Heart left ventricle (tissue), 16 donors: ENCODE measurements around the gene APOB. TPM values are rescaled to one million over a fixed set of nuclear protein-coding genes. Genes with fewer than 3 reads are reported as not detected.

ENCODE experiments used
- ATAC-seq, 4 donors: fragments of 200-7000 bp; cut with Tn5 transposase; one replicate each; pipeline ENCODE4 v1.9.1; 2020 to 2022; ENCODE audit warnings: moderate library complexity in 4 of 4, mild to moderate bottlenecking in 3 of 4, moderate number of reproducible peaks in 1 of 4
- DNase-seq, 5 donors: peaks; one replicate each; pipeline ENCODE4 v3.0.0-alpha.2; 2020
- H3K27ac ChIP-seq, 12 donors: fragments of 200-600 bp; sonication (generic) in 4 of 12; one replicate each; pipeline versions ENCODE4 v1.5.0 to v1.8.0; 2016 to 2022; ENCODE audit warnings: mild to moderate bottlenecking in 2 of 12
- H3K27me3 ChIP-seq, 9 donors: fragments of 200-600 bp; sonication (generic) in 2 of 9; one replicate each; pipeline versions ENCODE4 v1.5.1 to v1.8.0; 2016 to 2022; ENCODE audit warnings: mild to moderate bottlenecking in 3 of 9
- H3K36me3 ChIP-seq, 9 donors: fragments of 200-600 bp; sonication (generic) in 2 of 9; one replicate each; pipeline versions ENCODE4 v1.5.0 to v1.8.0; 2018 to 2022; ENCODE audit warnings: mild to moderate bottlenecking in 2 of 9
- H3K4me1 ChIP-seq, 12 donors: fragments of 200-600 bp; sonication (generic) in 4 of 12; one replicate each; pipeline versions ENCODE4 v1.5.0 to v1.8.0; 2016 to 2022; ENCODE audit warnings: mild to moderate bottlenecking in 3 of 12
- H3K4me3 ChIP-seq, 12 donors: fragments of 200-600 bp; sonication (generic) in 4 of 12; one replicate each; pipeline versions ENCODE4 v1.5.0 to v1.8.0; 2017 to 2022; ENCODE audit warnings: mild to moderate bottlenecking in 9 of 12, moderate library complexity in 4 of 12
- H3K9me3 ChIP-seq, 12 donors: fragments of 200-600 bp; sonication (generic) in 4 of 12; one replicate each; pipeline versions ENCODE4 v1.5.0 to v1.8.0; 2016 to 2022; ENCODE audit warnings: mild to moderate bottlenecking in 1 of 12
- POLR2A ChIP-seq, 2 donors: fragments of 450-650 bp; IDR thresholded peaks; one replicate each; pipeline ENCODE4 v1.6.1; 2017; ENCODE audit warnings: antibody characterized with exemption in 2 of 2, mild to moderate bottlenecking in 2 of 2, moderate library complexity in 2 of 2
- WGBS, 4 donors: extraction: QIAGEN DNeasy Blood & Tissue Kit in 2 of 4; methylation state at CpG; one replicate each; pipeline versions ENCODE4 v1.1.5 to v1.1.7; 2013 to 2018; 5-methylcytosine and 5-hydroxymethylcytosine counted together
- intact Hi-C, 10 donors: fragments of 100-400 bp; cut with DNase I; formaldehyde crosslinking; loops; one replicate each; pipeline versions ENCODE4 v1.11.1 to v1.14.2; 2022
- polyA plus RNA-seq, 2 donors: library from polyadenylated mRNA; stranded (reverse); fragments of 200-250 nt; gene quantifications; one replicate each; pipeline ENCODE4 v1.2.3, GENCODE V29; 2013
- total RNA-seq, 9 donors: library from RNA; depleted of rRNA in 2 of 9; stranded (reverse); fragments of >200 nt in 2 of 9; fragmentation: NEBNext Ultra II Directional in 3 of 9; extraction: Animal tissue kit (Norgen Biotek cat#: 25700) in 3 of 9; gene quantifications; one replicate each; pipeline versions ENCODE4 v1.1.0 to v1.2.4, GENCODE V29; 2016 to 2023
- TF ChIP-seq, protein P1 (sequence below), 12 donors: fragments of 200-600 bp; sonication (generic) in 4 of 12; IDR thresholded peaks; one replicate each; pipeline versions ENCODE4 v1.5.0 to v1.8.0; 2018 to 2022; ENCODE audit warnings: antibody characterized with exemption in 12 of 12, mild to moderate bottlenecking in 5 of 12
- donor health status: ischemic (EF 13 %, LVEDD 7.1; RV severe dilation, severe dysfunction).
- donor health status: healthy with polysubstance abuse.
- donor health status: DM: no; HTN: yes; CAD: no.
- donor health status: DM: no; HTN: no; CAD: no.
- donor health status: ischemic (EF 25% LVEDD 6.9; RV normal size, moderate dysfunction).
- donor health status: ischemic (EF 25% LVEDD 5.7; RV mildly dilated, moderate dysfunction).
- donor health status: healthy.
- donor health status: DM: yes; HTN: yes; CAD: no.
- donor health status: ischemic (EF 35%, LVEDD 5.7; RV mildly dilated, moderate dysfunction).
- donor health status: nonischemic (EF 11% LVEDD 7.7; RV severe dilation, severe dysfunction).
- donor health status: DM: yes; HTN: yes; CAD: no.
- donor health status: PGD.
- donor health status: ischemic (EF 29% LVEDD 5.4; RV normal size, mild dysfunction).
- donor health status: nonischemic (EF 23%, LVEDD 6.1; RV moderate dilation, normal function).

APOB gene
- total and polyA plus RNA-seq, 11 donors, result 0.72 to 55.6 (median 11.3) TPM

- peaks cover 0 to 4% (median 0%) of the 10 kb centered on the region in 9 donors for H3K36me3 ChIP-seq
- WGBS, 4 donors, result 87 to 93% (median 91%) methylated on average over 2 of the region's 2 CpGs
- no peak overlapping the region for H3K27ac ChIP-seq
- no peaks in the 10 kb centered on the region for H3K9me3 ChIP-seq
- H3K27me3 ChIP-seq, result no peaks in the 10 kb centered on the region
- H3K4me1 ChIP-seq, result no peaks in the 10 kb centered on the region
- H3K4me3 ChIP-seq, result no peak overlapping the region
- ATAC-seq (no peak), DNase-seq (no peak)
- no peak for TF ChIP-seq POLR2A (IDR thresholded peaks at IDR 0.05)
- TF ChIP-seq, protein P1, sequence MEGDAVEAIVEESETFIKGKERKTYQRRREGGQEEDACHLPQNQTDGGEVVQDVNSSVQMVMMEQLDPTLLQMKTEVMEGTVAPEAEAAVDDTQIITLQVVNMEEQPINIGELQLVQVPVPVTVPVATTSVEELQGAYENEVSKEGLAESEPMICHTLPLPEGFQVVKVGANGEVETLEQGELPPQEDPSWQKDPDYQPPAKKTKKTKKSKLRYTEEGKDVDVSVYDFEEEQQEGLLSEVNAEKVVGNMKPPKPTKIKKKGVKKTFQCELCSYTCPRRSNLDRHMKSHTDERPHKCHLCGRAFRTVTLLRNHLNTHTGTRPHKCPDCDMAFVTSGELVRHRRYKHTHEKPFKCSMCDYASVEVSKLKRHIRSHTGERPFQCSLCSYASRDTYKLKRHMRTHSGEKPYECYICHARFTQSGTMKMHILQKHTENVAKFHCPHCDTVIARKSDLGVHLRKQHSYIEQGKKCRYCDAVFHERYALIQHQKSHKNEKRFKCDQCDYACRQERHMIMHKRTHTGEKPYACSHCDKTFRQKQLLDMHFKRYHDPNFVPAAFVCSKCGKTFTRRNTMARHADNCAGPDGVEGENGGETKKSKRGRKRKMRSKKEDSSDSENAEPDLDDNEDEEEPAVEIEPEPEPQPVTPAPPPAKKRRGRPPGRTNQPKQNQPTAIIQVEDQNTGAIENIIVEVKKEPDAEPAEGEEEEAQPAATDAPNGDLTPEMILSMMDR (IDR thresholded peaks at IDR 0.05), result no peak
- intact Hi-C loops, result no loop called here
Observed at GRCh38 chr2:21003572-21004180, 40.2 kb downstream of the APOB start.

- Histone ChIP-seq H3K27me3 (no peaks in the 10 kb centered on the region), H3K4me1 (no peaks in the 10 kb centered on the region), H3K27ac (no peak overlapping the region), H3K36me3 (peaks cover 0 to 4% (median 0%) of the 10 kb centered on the region in 9 donors), H3K4me3 (no peak overlapping the region), H3K9me3 (no peaks in the 10 kb centered on the region)
- 70 to 86% (median 78%) methylated on average over 4 of the region's 4 CpGs for WGBS, 4 donors
- TF ChIP-seq, protein P1 (IDR thresholded peaks at IDR 0.05), result no peak
- TF ChIP-seq POLR2A (IDR thresholded peaks at IDR 0.05), result no peak
- intact Hi-C loops, result no loop called here
- ATAC-seq (no peak), DNase-seq (no peak)
Observed at GRCh38 chr2:21002814-21003192, 41.1 kb downstream of the APOB start.

DNA sequence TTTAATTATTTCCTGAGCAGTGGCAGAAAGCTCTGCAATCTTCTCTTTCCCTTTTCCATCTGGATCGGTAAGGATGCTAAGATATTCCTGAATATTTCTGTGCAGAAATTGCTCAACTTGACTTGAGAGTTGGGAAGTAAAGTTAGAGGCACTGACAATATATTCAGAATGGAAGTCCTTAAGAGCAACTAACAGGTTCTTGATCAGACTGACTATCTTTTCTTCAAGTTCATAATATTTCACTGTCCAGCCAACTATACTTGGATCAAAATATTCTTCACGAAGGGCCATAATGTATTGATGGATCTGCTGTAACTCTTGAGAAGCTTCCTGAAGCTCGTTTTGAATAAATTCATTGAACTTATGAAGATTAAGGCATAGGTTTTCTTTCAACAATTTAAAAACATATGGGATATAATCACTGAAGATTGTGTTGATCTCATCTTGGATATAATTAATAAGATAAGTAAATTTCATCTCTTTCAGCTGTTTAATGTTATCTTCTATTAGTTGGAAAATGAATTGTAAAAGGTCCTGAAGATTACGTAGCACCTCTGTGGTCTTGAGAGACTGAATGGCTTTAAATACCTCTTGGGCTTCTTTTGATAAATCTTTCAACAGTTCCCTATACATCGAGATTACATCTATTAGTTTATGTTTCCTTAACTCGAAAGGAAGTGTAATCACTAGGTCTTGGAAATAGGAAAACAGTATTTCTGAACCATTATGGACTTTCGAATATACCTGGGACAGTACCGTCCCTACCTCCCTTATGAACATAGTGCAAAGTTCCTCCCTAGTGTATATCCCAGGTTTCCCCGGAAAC lies 41.7 kb downstream of the APOB start:
- DNase-seq (no peak), ATAC-seq (no peak)
- no peaks in the 10 kb centered on the region for H3K9me3 ChIP-seq
- no peaks in the 10 kb centered on the region for H3K4me1 ChIP-seq
- WGBS, 4 donors, result 76 to 83% (median 79%) methylated on average over 9 of the region's 9 CpGs
- H3K27ac ChIP-seq, result no peak overlapping the region
- peaks cover 0 to 4% (median 0%) of the 10 kb centered on the region in 9 donors for H3K36me3 ChIP-seq
- H3K27me3 ChIP-seq, result no peaks in the 10 kb centered on the region
- intact Hi-C loops, result no loop called here
- no peak overlapping the region for H3K4me3 ChIP-seq
- no peak for TF ChIP-seq POLR2A (IDR thresholded peaks at IDR 0.05)
- TF ChIP-seq, protein P1 (IDR thresholded peaks at IDR 0.05), result no peak

- no peak for TF ChIP-seq POLR2A (IDR thresholded peaks at IDR 0.05)
- TF ChIP-seq, protein P1 (IDR thresholded peaks at IDR 0.05), result no peak
Observed at GRCh38 chr2:21001225-21001946, 42.5 kb downstream of the APOB start.

More at GRCh38 chr2:21001225-21001946, 42.5 kb downstream of the APOB start:
- 88 to 93% (median 89%) methylated on average over 4 of the region's 4 CpGs for WGBS, 4 donors
- Histone ChIP-seq H3K4me3 (no peak overlapping the region), H3K36me3 (peaks cover 0 to 4% (median 0%) of the 10 kb centered on the region in 9 donors), H3K27me3 (no peaks in the 10 kb centered on the region), H3K27ac (no peak overlapping the region), H3K9me3 (no peaks in the 10 kb centered on the region), H3K4me1 (no peaks in the 10 kb centered on the region)
- ATAC-seq (no peak), DNase-seq (no peak)
- intact Hi-C loops, result no loop called here
